NCI-H748 (cell line): ENCODE measurements around the gene ARHGEF16.

Source experiments
- DNase-seq: peaks from one replicate; lab custom pipeline; 2025; ENCODE audit not compliant: unreplicated experiment; lab: John Stamatoyannopoulos, UW

The ARHGEF16 gene

DNA sequence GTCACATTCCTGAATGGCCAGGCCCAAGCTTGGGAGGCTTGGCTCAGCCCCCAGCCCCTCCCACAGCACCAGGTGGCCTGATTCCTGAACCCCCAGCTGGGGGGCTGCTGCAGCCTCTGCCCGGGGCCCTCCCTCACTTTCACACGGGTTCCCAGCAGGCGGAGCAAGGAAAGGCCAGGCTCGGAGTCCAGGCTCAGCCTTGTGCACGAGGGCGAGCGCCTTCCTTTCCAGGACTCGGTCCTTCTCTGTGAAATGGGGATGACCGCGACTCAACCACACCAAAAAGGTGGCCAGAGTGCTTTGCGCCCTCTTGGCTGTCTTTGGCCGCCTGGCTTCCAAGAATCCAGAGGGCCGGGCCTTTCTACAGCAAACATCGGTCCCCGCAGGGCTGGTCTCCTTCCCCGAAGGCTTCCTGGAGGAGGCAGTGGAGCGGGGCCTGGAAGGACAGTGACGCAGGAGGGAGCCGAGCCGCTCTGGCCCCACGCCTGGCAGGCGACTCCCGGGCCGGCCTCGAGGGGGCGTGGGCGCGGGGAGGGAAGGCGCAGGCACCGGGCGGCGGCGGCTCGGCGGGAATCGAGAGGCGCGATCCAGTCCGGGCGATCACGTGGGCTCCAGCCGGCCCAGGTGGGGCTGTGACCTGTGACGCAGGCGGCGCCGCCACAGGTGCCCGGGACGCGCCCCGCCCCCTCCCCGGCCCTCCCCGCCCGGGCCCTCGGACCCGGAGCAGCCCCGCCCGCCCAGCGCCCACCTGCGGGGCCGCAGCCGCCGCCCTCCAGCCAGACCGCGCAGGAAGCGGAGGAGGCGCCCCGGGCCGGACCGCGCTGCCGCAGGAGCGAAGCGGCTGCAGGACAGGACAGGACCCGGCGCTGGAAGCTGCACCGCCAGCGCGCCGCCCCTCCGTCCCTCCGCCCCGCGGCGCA is at the start of gene ARHGEF16:
Gene ARHGEF16 (plus strand): TSS at position 775 of the 920 bp plus-strand sequence. CDS start 8,420 bp downstream, outside the sequence.
- DNase-seq = peak; percentile 88

- DNase-seq = no peak
These were observed 49.7 kb upstream of the ARHGEF16 start for GRCh38 chr1:3404801-3405200.

- no peak for DNase-seq
These were observed 49.0 kb upstream of the ARHGEF16 start for GRCh38 chr1:3405491-3405890.

GRCh38 chr1:3405974-3406867 is 48.2 kb upstream of the ARHGEF16 start:
- no peak for DNase-seq

DNA sequence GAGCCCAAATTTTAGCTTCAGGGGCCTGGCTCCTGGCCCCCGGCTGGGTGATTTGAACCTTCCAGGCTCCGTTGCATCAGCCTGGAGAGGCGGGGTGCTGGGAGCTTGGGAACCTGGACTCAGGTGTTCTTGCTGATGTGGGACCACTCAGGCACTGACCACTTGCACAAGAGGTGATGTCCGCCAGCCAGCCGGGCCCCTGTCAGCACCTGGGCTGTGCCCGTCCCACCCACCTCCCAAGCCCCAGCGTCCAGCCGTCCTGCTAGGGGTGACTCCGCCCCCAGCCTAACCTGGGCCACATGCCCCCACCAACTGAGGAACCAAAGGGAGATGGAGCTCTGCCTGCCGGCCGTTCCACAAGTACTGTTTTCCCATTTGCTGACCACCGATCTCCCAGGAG is 47.4 kb upstream of the ARHGEF16 start:
- no peak for DNase-seq

GRCh38 chr1:3408751-3409266 is 45.7 kb upstream of the ARHGEF16 start:
- no peak for DNase-seq

DNA sequence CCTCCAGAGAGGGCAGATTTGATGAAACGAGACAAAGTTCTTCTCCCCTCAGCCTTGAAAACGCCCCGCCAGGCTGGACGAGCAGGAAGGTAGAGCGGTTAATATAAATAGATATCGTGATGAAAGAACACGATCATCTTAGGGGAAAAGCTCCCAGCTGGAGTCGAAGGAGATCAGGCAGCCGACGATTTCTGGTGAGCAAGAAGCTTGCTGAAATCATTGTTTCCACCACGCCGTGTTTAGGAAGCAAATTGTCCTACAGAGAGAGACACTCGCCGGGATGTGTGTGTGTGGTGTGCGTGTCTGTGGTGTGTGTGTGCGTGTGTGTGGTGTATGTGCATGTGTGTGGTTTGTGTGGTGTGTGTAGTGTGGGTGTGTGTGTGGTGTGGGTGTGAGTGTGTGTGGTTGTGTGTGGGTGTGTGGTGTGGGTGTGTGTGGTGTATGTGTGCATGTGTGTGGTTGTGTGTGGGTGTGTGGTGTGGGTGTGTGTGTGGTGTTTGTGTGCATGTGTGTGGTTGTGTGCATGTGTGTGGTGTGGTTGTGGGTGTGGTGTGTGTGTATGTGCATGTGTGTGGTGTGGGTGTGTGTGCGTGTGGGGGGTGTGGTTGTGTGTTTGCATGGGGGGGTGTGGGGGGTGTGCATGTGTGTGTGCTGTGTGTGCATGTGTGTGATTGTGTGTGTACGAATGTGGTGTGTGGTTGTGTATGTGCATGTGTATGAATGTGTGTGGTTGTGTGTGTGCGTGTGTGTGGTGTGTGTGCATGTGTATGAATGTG is 44.9 kb upstream of the ARHGEF16 start:
- DNase-seq = no peak

- DNase-seq = peak; percentile 66
These were observed 44.1 kb upstream of the ARHGEF16 start for GRCh38 chr1:3410142-3410925.

GRCh38 chr1:3411806-3412205 is 42.7 kb upstream of the ARHGEF16 start:
- no peak for DNase-seq

DNA sequence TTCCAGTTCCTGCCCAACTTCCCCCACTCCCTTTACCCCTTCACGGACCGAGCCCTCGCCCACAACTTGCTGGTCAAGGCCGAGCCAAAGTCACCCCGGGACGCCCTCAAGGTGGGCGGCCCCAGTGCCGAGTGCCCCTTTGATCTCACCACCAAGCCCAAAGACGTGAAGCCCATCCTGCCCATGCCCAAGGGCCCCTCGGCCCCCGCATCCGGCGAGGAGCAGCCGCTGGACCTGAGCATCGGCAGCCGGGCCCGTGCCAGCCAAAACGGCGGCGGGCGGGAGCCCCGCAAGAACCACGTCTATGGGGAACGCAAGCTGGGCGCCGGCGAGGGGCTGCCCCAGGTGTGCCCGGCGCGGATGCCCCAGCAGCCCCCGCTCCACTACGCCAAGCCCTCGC is 42.1 kb upstream of the ARHGEF16 start:
- no peak for DNase-seq

- no peak for DNase-seq
These were observed 40.3 kb upstream of the ARHGEF16 start for GRCh38 chr1:3413975-3414710.

DNA sequence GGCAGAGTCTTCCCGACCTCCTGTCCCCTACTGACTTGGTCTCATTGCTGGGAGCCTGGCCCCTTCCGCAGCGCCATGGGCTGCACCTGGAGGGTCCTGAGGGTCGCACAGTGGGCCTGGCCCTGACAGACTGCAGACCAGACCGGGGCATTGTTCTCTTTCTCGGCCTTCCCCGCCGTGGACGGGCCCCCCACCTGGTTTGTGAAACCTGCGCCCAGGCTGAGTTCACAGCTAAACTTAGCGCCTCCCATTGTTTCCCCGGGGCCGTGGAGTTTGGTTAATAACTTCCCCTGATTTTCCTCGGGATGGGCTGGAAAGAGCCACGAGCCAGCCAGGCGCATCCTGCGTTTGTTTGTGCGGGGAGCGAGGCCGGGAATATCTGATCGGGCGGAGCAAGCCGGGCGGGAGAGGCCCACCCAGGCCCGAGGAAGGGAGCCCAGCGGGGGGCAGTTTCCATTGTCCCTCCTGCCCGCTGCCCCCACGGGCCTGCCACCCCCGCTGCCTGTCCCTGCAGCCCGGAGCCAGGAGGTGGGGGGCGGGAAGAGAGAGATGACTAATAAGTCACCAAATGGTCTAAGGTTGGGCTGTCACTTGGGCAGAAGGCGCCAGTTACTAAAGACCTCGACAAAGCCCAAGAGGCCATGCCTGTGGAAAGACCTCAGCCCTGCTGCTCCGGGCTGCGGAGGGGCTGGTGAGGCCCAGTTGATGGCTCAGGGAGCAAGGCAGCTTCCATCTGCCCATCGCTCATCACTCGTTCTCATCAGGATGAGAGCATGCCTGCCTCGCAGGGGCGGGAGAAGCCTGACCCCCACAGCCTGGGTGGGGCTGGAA is 39.0 kb upstream of the ARHGEF16 start:
- DNase-seq = peak; percentile 13

DNA sequence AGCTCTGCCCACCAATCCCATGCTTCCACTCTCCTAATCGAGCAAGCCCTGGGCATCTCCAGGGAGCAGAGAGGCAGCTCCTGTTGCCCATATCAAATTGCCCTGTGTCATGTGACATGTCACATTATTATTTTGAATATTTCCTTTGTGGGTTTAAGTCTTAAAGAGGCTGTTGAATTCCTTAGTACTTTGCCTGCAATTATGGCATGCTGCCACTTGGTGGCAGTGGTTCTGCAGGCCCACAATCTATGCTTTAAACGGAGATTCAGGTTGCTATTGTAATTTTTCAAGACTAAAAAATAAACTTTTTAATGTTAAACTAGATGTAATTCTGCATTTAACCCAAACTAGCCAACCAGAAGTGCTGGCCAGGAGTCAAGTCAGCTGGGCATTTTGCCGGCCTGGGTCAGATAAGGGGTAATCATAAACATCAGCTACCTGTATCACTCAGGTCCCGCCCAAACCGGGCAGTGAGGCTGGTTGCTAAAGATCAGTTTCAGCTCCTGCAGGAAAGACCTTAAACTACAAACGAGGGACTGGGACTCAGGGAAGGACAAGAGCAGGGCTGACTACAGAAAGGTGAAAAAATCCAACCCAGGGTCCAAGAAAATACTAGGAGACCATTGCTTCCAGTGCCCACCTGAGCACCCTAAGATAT is 37.3 kb upstream of the ARHGEF16 start:
- DNase-seq = no peak

DNA sequence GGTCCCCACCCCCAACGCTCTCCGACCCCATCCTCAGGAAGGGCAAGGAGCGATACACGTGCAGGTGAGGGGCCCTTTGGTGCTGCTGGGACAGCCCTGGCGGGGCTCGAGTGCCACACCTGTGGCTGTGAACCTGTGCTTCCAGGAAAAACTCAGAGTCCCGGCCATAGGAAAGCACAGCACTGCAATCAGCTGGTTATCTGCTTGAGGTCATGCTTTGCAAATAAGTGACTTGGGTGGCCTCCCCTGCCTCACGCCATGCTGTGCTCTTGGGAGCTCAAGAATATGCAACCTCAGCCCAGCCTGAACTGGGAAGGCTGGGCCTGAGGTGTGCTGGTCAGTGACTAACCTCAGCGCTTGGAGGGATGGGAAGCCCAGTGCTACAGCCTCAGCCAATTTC is 36.5 kb upstream of the ARHGEF16 start:
- DNase-seq = no peak

DNA sequence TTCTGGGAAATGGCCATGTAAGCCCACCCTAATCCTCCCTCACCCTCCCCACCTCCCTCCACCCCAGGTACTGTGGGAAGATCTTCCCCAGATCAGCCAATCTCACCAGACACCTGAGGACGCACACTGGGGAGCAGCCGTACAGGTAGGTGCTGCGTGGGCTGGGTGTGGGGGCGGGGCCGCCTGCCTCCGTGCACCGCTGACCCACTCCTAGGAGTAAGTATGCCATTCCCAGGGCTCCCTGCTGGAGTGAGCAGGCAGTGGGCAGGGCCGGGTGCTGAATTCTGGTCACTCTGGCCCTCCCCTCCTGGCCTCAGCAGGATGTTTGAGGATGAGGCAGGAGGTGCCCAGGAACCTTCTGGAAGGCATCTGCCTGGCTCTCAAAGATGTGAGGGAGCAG is 35.9 kb upstream of the ARHGEF16 start:
- DNase-seq = no peak

- peak; percentile 30 for DNase-seq
These were observed 34.9 kb upstream of the ARHGEF16 start for GRCh38 chr1:3419415-3420204.
